ENCODE results near the gene AQP1.

Gene AQP1

DNA sequence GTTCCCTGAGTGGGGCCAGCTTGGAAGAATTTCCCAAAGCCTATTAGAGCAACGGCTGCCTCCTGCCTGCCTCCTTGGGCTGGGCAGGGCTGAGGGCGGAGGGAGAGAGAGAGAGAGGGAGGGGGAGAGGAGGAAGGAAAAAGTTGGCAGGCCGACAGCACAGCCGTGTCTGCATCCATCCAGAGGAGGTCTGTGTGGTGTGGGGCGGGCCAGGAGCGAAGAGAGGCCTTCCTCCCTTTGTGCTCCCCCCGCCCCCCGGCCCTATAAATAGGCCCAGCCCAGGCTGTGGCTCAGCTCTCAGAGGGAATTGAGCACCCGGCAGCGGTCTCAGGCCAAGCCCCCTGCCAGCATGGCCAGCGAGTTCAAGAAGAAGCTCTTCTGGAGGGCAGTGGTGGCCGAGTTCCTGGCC, at the start of gene AQP1:
TSS of gene AQP1 (plus strand) at position 293 of the 409 bp plus-strand sequence. CDS start at position 350, 57 bp downstream.
- no peak for DNase-seq (ENCODE audit: low spot score in 2 of 2)
- Mint-ChIP-seq H3K27ac (ENCODE audit: low read depth) (no peak within 1 kb of the TSS), H3K36me3 (ENCODE audit: insufficient read depth) (no peaks in the 10 kb centered on the region), H3K4me3 (no peak within 1 kb of the TSS), H3K4me1 (no peaks in the 10 kb centered on the region), H3K27me3 (no peaks in the 10 kb centered on the region), H3K9me3 (no peaks in the 10 kb centered on the region)
- no peak for ATAC-seq (replicated peaks; ENCODE audit: extremely low read depth, poor library complexity, severe bottlenecking)

DNA sequence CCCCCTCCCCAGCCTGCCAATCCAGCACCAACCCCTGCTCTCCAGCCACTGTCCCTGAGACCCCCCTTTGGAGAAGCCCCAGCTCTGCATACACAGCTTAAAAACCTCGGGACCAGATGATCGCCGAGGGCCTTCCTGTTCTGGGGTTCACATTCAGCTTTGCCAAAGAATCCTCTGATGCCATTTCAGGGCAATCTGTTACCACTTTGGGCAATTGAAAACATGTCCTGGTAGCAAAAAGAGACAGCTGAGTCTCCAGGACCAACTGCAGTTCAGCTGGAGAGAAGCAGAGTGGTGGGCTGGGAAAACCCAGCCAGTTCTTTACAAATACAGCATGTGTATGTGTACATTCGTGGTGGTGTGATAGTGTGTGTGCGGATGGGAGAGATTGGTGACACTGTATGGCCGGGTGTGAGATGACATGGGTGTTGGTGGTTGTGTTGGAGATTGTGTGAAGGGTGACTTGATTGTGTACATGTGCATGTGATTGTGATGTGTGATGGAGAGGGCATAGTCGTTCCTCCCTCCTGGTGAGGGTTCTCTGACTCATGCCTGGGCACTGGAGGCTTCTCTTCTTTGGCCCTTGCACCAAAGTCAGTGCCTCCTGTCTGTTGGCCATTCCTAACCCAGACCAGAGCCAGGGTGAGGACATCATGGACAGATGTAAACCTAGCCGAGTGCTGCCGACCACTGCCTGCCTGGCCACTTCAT, 48.5 kb upstream of the AQP1 start:
- Mint-ChIP-seq H3K4me1 (no peaks in the 10 kb centered on the region), H3K9me3 (no peaks in the 10 kb centered on the region), H3K27me3 (no peaks in the 10 kb centered on the region), H3K27ac (ENCODE audit: low read depth) (no peak overlapping the region), H3K4me3 (no peak overlapping the region), H3K36me3 (ENCODE audit: insufficient read depth) (no peaks in the 10 kb centered on the region)
- DNase-seq (ENCODE audit: low spot score in 2 of 2) (no peak), ATAC-seq (replicated peaks; ENCODE audit: extremely low read depth, poor library complexity, severe bottlenecking) (no peak)

- no peaks in the 10 kb centered on the region for H3K27me3 Mint-ChIP-seq
- no peaks in the 10 kb centered on the region for H3K4me1 Mint-ChIP-seq
- no peaks in the 10 kb centered on the region for H3K36me3 Mint-ChIP-seq (ENCODE audit: insufficient read depth)
- no peak overlapping the region for H3K27ac Mint-ChIP-seq (ENCODE audit: low read depth)
- no peak for DNase-seq (ENCODE audit: low spot score in 2 of 2)
- no peak for ATAC-seq (replicated peaks; ENCODE audit: extremely low read depth, poor library complexity, severe bottlenecking)
- H3K9me3 Mint-ChIP-seq: no peaks in the 10 kb centered on the region
- no peak overlapping the region for H3K4me3 Mint-ChIP-seq
Observed at GRCh38 chr7:30863706-30864035, 48.0 kb upstream of the AQP1 start.

GRCh38 chr7:30864101-30864500, 47.6 kb upstream of the AQP1 start:
- DNase-seq (ENCODE audit: low spot score in 2 of 2): no peak
- ATAC-seq (replicated peaks; ENCODE audit: extremely low read depth, poor library complexity, severe bottlenecking): no peak
- no peaks in the 10 kb centered on the region for H3K36me3 Mint-ChIP-seq (ENCODE audit: insufficient read depth)
- H3K4me3 Mint-ChIP-seq: no peak overlapping the region
- no peaks in the 10 kb centered on the region for H3K27me3 Mint-ChIP-seq
- no peaks in the 10 kb centered on the region for H3K9me3 Mint-ChIP-seq
- H3K27ac Mint-ChIP-seq (ENCODE audit: low read depth): no peak overlapping the region
- H3K4me1 Mint-ChIP-seq: no peaks in the 10 kb centered on the region

GRCh38 chr7:30865076-30865475, 46.6 kb upstream of the AQP1 start:
- Mint-ChIP-seq H3K27me3 (no peaks in the 10 kb centered on the region), H3K4me3 (no peak overlapping the region), H3K27ac (ENCODE audit: low read depth) (no peak overlapping the region), H3K36me3 (ENCODE audit: insufficient read depth) (no peaks in the 10 kb centered on the region), H3K4me1 (no peaks in the 10 kb centered on the region), H3K9me3 (no peaks in the 10 kb centered on the region)
- no peak for ATAC-seq (replicated peaks; ENCODE audit: extremely low read depth, poor library complexity, severe bottlenecking)
- DNase-seq (ENCODE audit: low spot score in 2 of 2): no peak

- H3K4me1 Mint-ChIP-seq: no peaks in the 10 kb centered on the region
- DNase-seq (ENCODE audit: low spot score in 2 of 2) (no peak), ATAC-seq (replicated peaks; ENCODE audit: extremely low read depth, poor library complexity, severe bottlenecking) (no peak)
- no peaks in the 10 kb centered on the region for H3K36me3 Mint-ChIP-seq (ENCODE audit: insufficient read depth)
- H3K27me3 Mint-ChIP-seq: no peaks in the 10 kb centered on the region
- H3K9me3 Mint-ChIP-seq: no peaks in the 10 kb centered on the region
- no peak overlapping the region for H3K27ac Mint-ChIP-seq (ENCODE audit: low read depth)
- H3K4me3 Mint-ChIP-seq: no peak overlapping the region
Observed at GRCh38 chr7:30865821-30866220, 45.8 kb upstream of the AQP1 start.

- Mint-ChIP-seq H3K4me3 (no peak overlapping the region), H3K36me3 (ENCODE audit: insufficient read depth) (no peaks in the 10 kb centered on the region), H3K27me3 (no peaks in the 10 kb centered on the region), H3K4me1 (no peaks in the 10 kb centered on the region), H3K9me3 (no peaks in the 10 kb centered on the region), H3K27ac (ENCODE audit: low read depth) (no peak overlapping the region)
- ATAC-seq (replicated peaks; ENCODE audit: extremely low read depth, poor library complexity, severe bottlenecking) (no peak), DNase-seq (ENCODE audit: low spot score in 2 of 2) (no peak)
Observed at GRCh38 chr7:30866939-30867338, 44.7 kb upstream of the AQP1 start.

GRCh38 chr7:30867483-30867882, 44.2 kb upstream of the AQP1 start:
- ATAC-seq (replicated peaks; ENCODE audit: extremely low read depth, poor library complexity, severe bottlenecking) (no peak), DNase-seq (ENCODE audit: low spot score in 2 of 2) (no peak)
- no peaks in the 10 kb centered on the region for H3K36me3 Mint-ChIP-seq (ENCODE audit: insufficient read depth)
- no peaks in the 10 kb centered on the region for H3K4me1 Mint-ChIP-seq
- no peak overlapping the region for H3K4me3 Mint-ChIP-seq
- no peak overlapping the region for H3K27ac Mint-ChIP-seq (ENCODE audit: low read depth)
- no peaks in the 10 kb centered on the region for H3K27me3 Mint-ChIP-seq
- H3K9me3 Mint-ChIP-seq: no peaks in the 10 kb centered on the region

DNA sequence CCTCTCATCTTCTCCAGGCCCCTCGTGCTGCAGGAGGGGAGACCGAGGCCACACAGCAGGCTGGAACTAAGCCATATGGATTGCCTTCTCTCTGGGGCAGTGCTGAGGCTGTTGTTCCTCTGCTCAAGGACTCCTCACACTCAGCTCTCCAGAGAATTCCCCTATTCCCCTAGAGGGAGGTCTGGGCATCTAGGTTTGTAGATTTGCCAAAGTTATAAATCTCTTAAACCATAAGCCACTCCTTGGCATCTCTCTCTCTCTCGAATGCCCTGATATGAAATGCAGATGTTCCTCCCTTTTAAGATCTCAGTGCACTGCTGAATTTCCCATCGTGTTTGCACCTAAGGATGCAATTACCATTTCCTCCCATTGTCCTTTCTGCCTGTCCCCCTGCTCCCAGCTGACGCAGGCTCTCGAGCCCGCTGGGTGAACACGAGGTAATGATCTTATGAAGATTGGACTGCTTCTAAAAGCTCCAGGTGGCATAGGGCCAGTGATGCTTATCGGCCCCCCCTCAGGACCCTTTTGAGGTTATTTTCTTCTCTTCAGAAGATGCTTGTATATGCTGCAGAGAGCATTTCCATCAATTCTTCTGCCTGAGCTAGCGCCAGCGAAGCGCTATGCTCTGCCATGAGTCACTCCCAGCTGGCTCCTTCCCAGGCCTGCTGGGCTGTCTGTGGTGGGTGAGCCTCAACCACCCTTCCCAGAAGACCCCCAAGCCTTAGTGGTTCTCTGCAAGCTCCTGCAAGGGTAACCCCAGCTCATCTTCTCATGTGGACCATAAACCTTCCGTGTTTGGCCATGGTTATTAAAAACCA, 41.6 kb upstream of the AQP1 start:
- no peaks in the 10 kb centered on the region for H3K27me3 Mint-ChIP-seq

DNA sequence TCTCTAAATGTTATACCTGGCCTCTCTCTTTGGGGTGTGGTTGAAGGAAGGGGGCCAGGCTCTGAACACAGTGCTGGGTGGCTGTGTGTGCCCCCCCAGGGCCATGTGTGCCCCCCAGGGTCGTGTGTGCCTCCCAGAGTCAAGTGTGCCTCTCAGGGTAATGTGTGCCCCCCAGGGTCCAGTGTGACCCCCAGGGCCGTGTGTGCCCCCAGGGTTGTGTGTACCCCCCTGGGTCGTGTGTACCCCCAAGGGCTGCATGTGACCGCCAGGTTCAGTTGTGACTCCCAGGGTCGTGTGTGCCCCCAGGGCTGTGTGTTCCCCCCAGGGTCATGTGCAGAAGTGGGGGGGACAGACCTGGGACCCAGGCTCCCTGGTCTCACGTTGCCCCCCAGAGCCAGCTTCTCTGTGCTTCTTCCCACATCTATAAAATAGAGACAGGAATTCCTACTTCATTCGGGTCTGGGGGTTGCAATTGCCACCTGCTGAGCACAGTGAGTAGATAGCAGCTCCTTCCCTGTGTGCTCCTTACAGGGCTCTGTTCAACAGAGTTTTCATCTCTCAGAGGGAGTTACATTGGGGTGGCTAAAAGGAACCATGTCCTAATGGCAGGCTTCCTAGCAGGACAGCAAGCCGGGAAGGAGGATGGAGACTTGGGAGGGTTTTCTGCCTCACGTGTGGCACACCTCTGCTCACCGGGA, 40.7 kb upstream of the AQP1 start:
- Mint-ChIP-seq H3K36me3 (ENCODE audit: insufficient read depth) (no peaks in the 10 kb centered on the region), H3K27me3 (no peaks in the 10 kb centered on the region), H3K9me3 (no peaks in the 10 kb centered on the region), H3K4me1 (no peaks in the 10 kb centered on the region), H3K4me3 (no peak overlapping the region), H3K27ac (ENCODE audit: low read depth) (no peak overlapping the region)
- no peak for DNase-seq (ENCODE audit: low spot score in 2 of 2)
- no peak for ATAC-seq (replicated peaks; ENCODE audit: extremely low read depth, poor library complexity, severe bottlenecking)

More for the DNA sequence above, 41.6 kb upstream of the AQP1 start:
- DNase-seq (ENCODE audit: low spot score in 2 of 2) (no peak), ATAC-seq (replicated peaks; ENCODE audit: extremely low read depth, poor library complexity, severe bottlenecking) (no peak)
- H3K9me3 Mint-ChIP-seq: no peaks in the 10 kb centered on the region
- H3K27ac Mint-ChIP-seq (ENCODE audit: low read depth): no peak overlapping the region
- no peaks in the 10 kb centered on the region for H3K4me1 Mint-ChIP-seq
- H3K4me3 Mint-ChIP-seq: no peak overlapping the region
- H3K36me3 Mint-ChIP-seq (ENCODE audit: insufficient read depth): no peaks in the 10 kb centered on the region

- H3K4me1 Mint-ChIP-seq: no peaks in the 10 kb centered on the region
- H3K36me3 Mint-ChIP-seq (ENCODE audit: insufficient read depth): no peaks in the 10 kb centered on the region
- no peaks in the 10 kb centered on the region for H3K27me3 Mint-ChIP-seq
- DNase-seq (ENCODE audit: low spot score in 2 of 2) (no peak), ATAC-seq (replicated peaks; ENCODE audit: extremely low read depth, poor library complexity, severe bottlenecking) (no peak)
- H3K27ac Mint-ChIP-seq (ENCODE audit: low read depth): no peak overlapping the region
- no peak overlapping the region for H3K4me3 Mint-ChIP-seq
- no peaks in the 10 kb centered on the region for H3K9me3 Mint-ChIP-seq
Observed at GRCh38 chr7:30871655-30872054, 40.0 kb upstream of the AQP1 start.

- Mint-ChIP-seq H3K9me3 (no peaks in the 10 kb centered on the region), H3K36me3 (ENCODE audit: insufficient read depth) (no peaks in the 10 kb centered on the region), H3K27ac (ENCODE audit: low read depth) (no peak overlapping the region), H3K4me3 (no peak overlapping the region), H3K4me1 (no peaks in the 10 kb centered on the region), H3K27me3 (no peaks in the 10 kb centered on the region)
- DNase-seq (ENCODE audit: low spot score in 2 of 2) (no peak), ATAC-seq (replicated peaks; ENCODE audit: extremely low read depth, poor library complexity, severe bottlenecking) (no peak)
Observed at GRCh38 chr7:30873207-30873606, 38.4 kb upstream of the AQP1 start.

GRCh38 chr7:30873656-30874055, 38.0 kb upstream of the AQP1 start:
- DNase-seq (ENCODE audit: low spot score in 2 of 2) (no peak), ATAC-seq (replicated peaks; ENCODE audit: extremely low read depth, poor library complexity, severe bottlenecking) (no peak)
- Mint-ChIP-seq H3K27ac (ENCODE audit: low read depth) (no peak overlapping the region), H3K4me1 (no peaks in the 10 kb centered on the region), H3K27me3 (no peaks in the 10 kb centered on the region), H3K36me3 (ENCODE audit: insufficient read depth) (no peaks in the 10 kb centered on the region), H3K9me3 (no peaks in the 10 kb centered on the region), H3K4me3 (no peak overlapping the region)
